A549 treated with RU486 at 1 μM for 4 hours (cell line): ENCODE measurements around the gene INKA1. TPM values are rescaled to one million over a fixed set of nuclear protein-coding genes. Genes with fewer than 3 reads are reported as not detected.

Source experiments
- total RNA-seq: library from RNA; stranded (reverse); fragments of 200-300 nt; extraction: Qiagen RNA extraction; gene quantifications from 5 replicates; pipeline ENCODE4 v1.2.3, GENCODE V29; 2022; ENCODE audit warnings: low read depth

The INKA1 gene
- total RNA-seq, result 1.3 to 2.3 TPM (median 2.0 TPM) in 5 replicates

GRCh38 chr3:49802719-49803464 is at the start of gene INKA1:
INKA1 (plus strand) TSS chr3:49803261; CDS start chr3:49803393, 132 bp downstream.

GRCh38 chr3:49786357-49787181 is 16.5 kb upstream of the INKA1 start, which contains the start of gene IP6K1:
IP6K1 (minus strand) TSS chr3:49786542; CDS start chr3:49748040, 38,502 bp downstream.

GRCh38 chr3:49799761-49800160 is 3.3 kb upstream of the INKA1 start, which contains the start of gene CDHR4:
CDHR4 (minus strand) TSS chr3:49799873; CDS start chr3:49799812, 61 bp downstream.

GRCh38 chr3:49813497-49814174 is 10.6 kb downstream of the INKA1 start, which contains the start of gene UBA7:
UBA7 (minus strand) TSS chr3:49813953; CDS start chr3:49813787, 166 bp downstream.

Other genes starting within 250 kb of the INKA1 start
- gene BSN, start 248.8 kb upstream of the INKA1 start, total RNA-seq, result 0.08 to 0.20 TPM (median 0.15 TPM) in 5 replicates
- gene APEH, start 128.9 kb upstream of the INKA1 start, total RNA-seq, result 60.2 to 71.1 TPM (median 63.4 TPM) in 5 replicates
- gene MST1, start 113.8 kb upstream of the INKA1 start, total RNA-seq, result 0.99 to 2.2 TPM (median 1.4 TPM) in 5 replicates
- gene RNF123, start 113.7 kb upstream of the INKA1 start, total RNA-seq, result 9.6 to 18.6 TPM (median 15.9 TPM) in 5 replicates
- 0.35 to 0.85 TPM (median 0.59 TPM) in 5 replicates for gene AMIGO3, start 83.6 kb upstream of the INKA1 start, total RNA-seq
- gene GMPPB, start 79.3 kb upstream of the INKA1 start, total RNA-seq, result 14.9 to 20.9 TPM (median 18.3 TPM) in 5 replicates
- 18.4 to 23.4 TPM (median 22.3 TPM) in 5 replicates for gene IP6K1, start 16.7 kb upstream of the INKA1 start, total RNA-seq
- 0.11 to 0.29 TPM (median 0.24 TPM) in 4 of 5 replicates, not detected in the other for gene CDHR4, start 3.4 kb upstream of the INKA1 start, total RNA-seq
- gene UBA7, start 10.7 kb downstream of the INKA1 start, total RNA-seq, result 0.21 to 0.68 TPM (median 0.34 TPM) in 5 replicates
- 9.1 to 17.4 TPM (median 14.7 TPM) in 5 replicates for gene TRAIP, start 53.3 kb downstream of the INKA1 start, total RNA-seq
- gene CAMKV, start 66.6 kb downstream of the INKA1 start, total RNA-seq, result 0.30 to 0.53 TPM (median 0.46 TPM) in 5 replicates
- 5.3 to 8.5 TPM (median 7.4 TPM) in 5 replicates for gene MST1R, start 100.6 kb downstream of the INKA1 start, total RNA-seq
- gene MON1A, start 126.5 kb downstream of the INKA1 start, total RNA-seq, result 4.4 to 8.6 TPM (median 7.9 TPM) in 5 replicates
- 24.1 to 30.3 TPM (median 28.7 TPM) in 5 replicates for gene RBM6, start 136.9 kb downstream of the INKA1 start, total RNA-seq